ENCODE results near the gene STING1.
"Not testable (repeated sequence)": the region's sequence is repeated elsewhere in the genome, so short reads cannot be mapped to it uniquely, and the experiment has no call there.

The STING1 gene

GRCh38 chr5:139461698-139462097 is 20.9 kb downstream of the STING1 start:
- FAIRE-seq = no peak

- FAIRE-seq = no peak
These were observed 21.4 kb downstream of the STING1 start for GRCh38 chr5:139461176-139461575.

- FAIRE-seq = no peak
These were observed 22.1 kb downstream of the STING1 start for GRCh38 chr5:139460455-139460854.

GRCh38 chr5:139459451-139459934 is 23.1 kb downstream of the STING1 start:
- no peak for FAIRE-seq

- no peak for FAIRE-seq
These were observed 23.8 kb downstream of the STING1 start for GRCh38 chr5:139458580-139459407.

GRCh38 chr5:139457653-139458306 is 24.8 kb downstream of the STING1 start:
- no peak for FAIRE-seq

- no peak for FAIRE-seq
These were observed 25.3 kb downstream of the STING1 start for GRCh38 chr5:139457241-139457640.

GRCh38 chr5:139456776-139457175 is 25.8 kb downstream of the STING1 start:
- no peak for FAIRE-seq

- FAIRE-seq = no peak
These were observed 27.8 kb downstream of the STING1 start for GRCh38 chr5:139454568-139455290.

- FAIRE-seq = no peak
These were observed 28.6 kb downstream of the STING1 start for GRCh38 chr5:139453683-139454567.

GRCh38 chr5:139451878-139452660 is 30.5 kb downstream of the STING1 start:
- no peak for FAIRE-seq

GRCh38 chr5:139451176-139451575 is 31.4 kb downstream of the STING1 start:
- no peak for FAIRE-seq

- no peak for FAIRE-seq
These were observed 35.4 kb downstream of the STING1 start for GRCh38 chr5:139446956-139447779.

- no peak for FAIRE-seq
These were observed 37.0 kb downstream of the STING1 start for GRCh38 chr5:139445325-139446170.

- no peak for FAIRE-seq
These were observed 38.6 kb downstream of the STING1 start for GRCh38 chr5:139443831-139444453.

GRCh38 chr5:139440416-139440815 is 42.1 kb downstream of the STING1 start:
- not testable (repeated sequence) for FAIRE-seq

GRCh38 chr5:139439013-139439903 is 43.3 kb downstream of the STING1 start, which contains the start of gene DNAJC18:
DNAJC18 (minus strand) TSS chr5:139439525; CDS start chr5:139439445, 80 bp downstream.
- FAIRE-seq = no peak

- no peak for FAIRE-seq
These were observed 43.9 kb downstream of the STING1 start for GRCh38 chr5:139438707-139439012.
